Glomerular visceral epithelial cell (primary cell): ENCODE data around the gene CHDH.

ENCODE experiments used
- DNase-seq: peaks from one replicate; pipeline ENCODE4 v3.0.0-alpha.2; 2016; ENCODE audit errors: extremely low spot score

Gene CHDH

DNA sequence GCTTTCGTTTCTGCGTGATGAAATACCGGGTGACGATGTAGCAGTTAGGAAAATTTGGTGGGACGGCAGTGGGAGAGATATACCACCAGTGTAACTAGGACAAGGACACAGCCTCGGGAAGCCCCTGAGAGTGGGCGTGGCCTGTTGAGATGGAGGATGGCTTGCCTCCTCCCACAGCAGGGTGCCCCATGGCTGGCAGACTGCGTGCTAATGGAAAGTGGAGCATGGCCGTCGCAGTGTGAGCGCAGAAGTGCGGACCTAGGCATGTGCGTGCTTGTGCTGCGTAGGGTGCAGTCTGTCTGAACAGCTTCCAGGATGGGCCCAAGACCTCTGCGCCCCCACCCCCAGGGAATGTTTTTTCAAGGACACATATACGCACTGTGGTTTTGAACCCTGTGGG, 56.8 kb downstream of the CHDH start:
- DNase-seq: no peak

DNA sequence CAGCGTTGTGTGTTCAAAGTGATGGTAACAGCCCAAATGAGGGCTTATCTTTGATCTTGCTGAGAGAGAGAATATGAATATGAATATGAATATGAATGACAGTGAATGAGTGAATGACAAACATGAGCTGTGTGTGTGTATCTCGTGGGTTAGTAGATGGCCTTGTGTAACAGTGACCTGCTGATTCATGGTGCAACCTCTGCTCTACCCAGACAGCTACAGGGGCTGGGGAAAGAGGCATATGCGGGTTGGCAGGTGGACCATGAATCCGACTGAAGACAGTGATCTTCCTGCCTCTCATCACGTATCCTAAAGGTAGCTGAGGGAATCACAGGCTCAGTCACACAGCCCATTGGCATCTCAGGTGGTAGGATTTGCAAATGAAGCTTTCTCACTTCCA, 58.2 kb downstream of the CHDH start:
- no peak for DNase-seq

DNA sequence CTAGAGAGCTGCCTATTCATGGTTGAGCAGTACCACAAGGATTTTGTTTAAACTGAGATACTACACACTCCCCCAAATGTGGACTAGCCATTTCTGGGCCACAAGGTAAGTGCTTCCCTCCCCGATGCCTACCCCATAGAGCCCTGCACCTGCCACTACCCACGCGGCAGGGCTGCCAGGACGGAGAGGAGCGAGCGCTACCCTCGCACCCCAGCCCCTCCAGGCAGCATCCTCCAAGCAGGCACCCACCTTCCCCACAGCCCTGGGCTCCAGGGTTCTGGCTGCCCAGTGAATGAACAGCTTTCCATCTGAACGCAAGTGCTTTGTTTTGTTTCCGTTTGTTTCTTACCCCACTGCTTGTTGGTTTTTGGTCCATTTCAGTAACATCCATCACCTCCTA, 59.2 kb downstream of the CHDH start:
- no peak for DNase-seq

DNA sequence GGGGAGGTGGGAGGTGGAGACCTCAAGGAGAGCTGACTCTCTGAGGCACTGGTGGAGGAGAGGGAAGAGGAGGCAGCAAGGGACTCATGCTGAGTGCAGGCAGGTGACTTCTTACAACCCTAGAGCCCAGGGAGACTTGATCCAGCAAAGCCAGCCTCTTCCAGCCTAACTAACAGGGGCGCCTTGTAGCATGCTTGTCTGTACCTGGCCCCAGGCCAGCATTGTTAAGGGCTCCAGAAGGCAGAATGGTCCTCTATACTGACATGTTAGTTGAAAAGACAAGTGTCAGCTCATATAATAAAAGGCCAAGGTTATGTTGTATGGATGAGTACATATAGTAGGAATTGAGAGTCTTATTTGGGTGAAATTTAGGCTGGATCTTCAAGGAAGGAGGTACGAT, 65.4 kb downstream of the CHDH start:
- no peak for DNase-seq

DNA sequence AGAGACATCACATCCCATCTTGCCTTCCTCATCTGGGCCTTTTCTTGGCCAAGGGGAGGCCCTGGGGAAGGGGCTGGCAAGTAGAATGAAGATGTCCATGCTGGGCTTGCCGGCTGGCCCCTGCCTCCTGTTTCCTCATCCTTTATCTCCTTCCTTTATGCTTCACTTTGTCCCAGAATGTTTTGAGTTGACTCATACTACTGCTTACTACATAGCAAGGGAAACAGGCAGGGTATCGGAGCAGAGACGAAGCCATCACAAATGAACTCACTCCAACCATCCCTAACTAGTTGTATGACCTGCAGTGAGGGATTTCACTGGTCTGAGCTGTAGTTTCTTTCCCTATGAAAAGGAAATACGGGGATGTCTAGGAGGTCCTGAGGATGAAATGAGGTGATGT, 66.0 kb downstream of the CHDH start:
- no peak for DNase-seq

DNA sequence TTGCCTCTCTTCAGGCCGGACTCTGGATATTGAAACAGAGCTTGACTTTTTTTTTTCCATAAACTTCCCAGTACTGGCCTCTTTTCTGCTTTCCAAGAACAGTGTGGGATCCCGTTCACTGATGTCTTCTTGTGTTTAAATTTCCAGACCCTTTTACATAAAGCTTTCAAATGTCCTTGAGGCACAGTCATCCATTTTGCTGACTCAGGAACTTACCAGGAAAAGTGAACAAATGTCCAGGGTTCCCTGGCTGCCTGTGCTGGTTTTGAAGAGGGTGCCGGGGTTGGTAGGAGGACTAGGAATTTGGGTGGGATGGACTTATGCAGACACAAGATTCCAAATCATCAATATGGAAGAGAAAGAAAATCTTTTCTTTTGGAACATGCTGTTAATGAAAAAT, 68.1 kb downstream of the CHDH start:
- DNase-seq: no peak

DNA sequence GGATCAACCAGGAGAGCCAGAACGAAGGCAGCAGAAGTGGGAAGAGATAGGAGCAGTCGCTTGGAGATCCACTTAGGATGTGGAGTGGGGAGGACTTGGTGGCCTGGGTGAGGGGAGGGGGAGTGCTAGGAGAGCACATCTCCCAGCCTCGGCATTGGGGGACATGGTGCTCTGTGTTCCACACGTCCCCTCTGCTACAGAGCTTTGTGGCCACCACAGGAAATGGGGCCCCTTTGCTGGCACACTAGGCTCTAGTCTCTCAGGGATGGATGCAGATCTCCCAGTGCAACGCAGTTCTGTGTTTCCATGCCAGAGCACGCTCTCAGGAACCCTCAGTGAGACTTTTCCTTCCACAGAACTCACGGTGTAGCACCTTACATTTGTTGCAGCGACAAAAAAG, 68.8 kb downstream of the CHDH start:
- no peak for DNase-seq

DNA sequence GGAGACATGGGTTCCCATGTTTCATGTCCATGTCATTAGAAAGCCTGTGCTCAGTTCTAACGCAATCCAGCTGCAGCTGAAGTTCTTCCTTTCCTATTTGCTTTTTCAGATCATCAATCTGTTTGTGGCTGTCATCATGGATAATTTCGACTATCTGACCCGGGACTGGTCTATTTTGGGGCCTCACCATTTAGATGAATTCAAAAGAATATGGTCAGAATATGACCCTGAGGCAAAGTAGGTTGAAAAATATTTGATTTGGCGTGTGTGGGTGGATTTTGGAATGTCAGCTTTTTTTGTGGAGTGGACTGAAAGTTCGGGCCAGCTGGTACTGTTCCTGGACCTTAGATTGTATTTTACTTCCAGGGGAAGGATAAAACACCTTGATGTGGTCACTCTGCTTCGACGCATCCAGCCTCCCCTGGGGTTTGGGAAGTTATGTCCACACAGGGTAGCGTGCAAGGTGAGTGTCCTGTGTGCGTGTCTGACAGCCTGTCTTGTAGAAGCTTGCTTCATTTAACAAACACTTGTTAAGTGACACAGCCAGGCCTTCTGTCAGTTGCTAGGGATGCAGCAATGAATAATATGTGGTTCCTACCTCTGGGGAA, 69.6 kb downstream of the CHDH start:
- no peak for DNase-seq

DNA sequence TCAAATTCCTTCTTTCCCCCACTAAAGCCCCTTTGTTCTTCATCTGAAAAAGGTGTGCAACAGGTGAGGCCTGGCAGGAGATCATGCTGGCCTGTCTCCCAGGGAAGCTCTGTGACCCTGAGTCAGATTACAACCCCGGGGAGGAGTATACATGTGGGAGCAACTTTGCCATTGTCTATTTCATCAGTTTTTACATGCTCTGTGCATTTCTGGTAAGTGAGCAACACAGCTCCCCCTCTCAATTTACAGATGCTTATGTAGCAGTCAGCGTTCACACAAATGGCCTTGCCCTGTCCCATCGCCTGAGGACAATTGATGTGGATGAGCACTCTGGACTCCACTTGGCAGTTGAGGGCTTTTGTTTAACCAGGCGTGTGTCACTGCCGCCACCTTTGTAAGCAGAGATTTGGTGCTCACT, 70.4 kb downstream of the CHDH start:
- DNase-seq: no peak

DNA sequence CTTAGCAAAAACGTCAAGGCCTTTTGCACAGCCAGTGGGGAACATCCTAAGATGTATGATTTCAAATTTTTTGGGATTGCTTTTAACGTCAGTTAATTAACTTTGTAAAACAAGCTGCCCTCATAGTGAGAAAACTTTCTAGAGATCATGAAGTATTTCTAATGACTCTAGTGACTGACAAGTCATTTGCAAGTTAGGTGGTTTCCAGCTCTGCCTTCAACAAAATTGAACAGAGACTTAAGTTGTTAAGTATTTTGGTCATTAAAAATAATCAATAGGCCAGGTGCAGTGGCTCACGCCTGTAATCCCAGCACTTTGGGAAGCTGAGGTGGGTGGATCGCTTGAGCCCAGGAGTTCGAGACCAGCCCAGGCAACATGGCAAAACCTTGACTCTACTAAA, 71.2 kb downstream of the CHDH start:
- no peak for DNase-seq

DNA sequence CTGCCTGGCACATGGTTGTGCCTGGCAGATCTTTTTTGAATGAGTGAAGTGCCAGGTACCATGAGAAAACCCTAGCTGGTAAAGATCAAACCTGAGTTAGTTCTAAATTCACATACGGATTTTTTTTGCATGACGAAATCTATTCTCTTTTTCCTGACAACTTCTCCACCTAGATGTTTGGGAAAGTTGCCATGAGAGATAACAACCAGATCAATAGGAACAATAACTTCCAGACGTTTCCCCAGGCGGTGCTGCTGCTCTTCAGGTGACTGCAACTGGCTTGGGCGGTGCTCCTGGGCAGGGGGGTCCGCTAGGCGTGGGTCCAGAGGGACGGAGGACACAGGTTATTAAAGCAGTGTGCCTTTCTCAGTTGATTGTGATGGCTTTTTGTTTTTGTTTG, 71.8 kb downstream of the CHDH start:
- no peak for DNase-seq

DNA sequence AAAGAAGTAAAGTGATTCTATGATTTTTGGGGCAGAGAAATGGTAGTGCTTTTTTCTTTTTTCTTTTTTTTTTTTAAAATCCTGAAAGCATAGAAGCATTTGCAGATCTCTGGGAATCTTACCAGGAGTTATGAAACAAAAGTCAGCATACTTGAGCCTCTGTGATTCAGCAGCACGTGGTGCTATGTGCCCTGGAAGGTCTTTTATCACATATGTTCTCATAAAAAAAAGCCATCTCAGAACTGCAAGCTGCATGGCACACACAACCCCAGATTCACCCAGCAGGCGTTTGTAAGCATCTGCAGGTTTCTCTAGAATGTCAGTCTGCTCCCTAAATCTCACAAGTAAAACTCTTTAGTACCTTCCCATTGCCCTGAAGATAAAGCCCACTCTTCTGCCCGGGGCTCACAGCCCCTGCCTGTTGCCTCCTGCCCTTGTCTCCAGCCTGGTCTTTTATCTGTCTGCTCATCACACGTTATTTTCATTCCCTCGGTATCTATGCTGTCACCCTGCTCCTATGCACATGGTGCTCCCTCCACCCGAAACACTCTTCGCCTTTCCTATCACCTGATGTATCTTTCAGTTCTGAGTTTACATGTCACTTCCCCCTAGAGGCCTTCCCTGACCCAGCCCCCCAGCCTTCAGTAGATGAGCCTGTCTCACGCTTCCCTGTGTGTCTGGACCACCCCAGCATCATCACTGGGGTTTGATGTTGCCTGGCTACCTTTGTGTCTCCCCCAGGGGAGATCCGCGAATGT, 72.4 kb downstream of the CHDH start:
- DNase-seq: no peak

DNA sequence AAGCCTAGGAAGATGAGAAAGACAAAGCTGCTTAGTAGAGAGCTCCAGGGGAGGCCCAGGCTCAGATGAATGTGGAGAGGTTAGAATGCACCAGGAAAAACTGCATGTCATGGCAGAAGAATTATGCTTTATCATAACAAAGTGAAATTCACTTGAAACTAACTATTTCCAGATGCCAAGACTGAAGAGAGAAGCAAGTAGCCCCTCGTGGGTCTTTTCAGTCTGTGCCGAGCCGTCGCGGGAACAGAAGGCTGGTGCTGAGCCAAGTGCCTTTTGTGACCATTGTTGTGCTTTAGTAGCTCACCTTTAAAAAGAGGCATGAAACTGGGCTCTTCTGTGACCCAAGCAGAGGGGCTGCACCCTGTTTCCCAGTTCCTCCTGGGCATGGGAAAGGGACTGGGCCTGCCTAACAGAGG, 73.2 kb downstream of the CHDH start:
- DNase-seq: no peak

DNA sequence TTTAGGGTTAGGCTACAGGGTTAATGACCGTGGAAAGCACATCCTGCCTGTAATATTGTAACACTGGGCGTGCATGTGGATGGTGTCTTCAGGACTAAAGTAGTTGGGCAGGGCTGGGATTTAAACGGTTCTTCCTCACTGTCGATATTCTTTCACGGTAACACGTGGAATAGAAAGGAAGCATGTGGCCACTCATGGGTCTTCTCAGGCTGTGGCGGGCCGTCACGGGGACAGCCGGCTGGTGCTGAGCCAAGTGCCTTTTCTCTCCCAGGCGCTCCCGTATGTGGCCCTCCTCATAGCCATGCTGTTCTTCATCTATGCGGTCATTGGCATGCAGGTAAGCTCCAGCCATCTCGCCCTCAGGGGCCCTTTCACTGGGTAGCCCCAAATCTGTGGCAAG, 73.7 kb downstream of the CHDH start:
- no peak for DNase-seq

DNA sequence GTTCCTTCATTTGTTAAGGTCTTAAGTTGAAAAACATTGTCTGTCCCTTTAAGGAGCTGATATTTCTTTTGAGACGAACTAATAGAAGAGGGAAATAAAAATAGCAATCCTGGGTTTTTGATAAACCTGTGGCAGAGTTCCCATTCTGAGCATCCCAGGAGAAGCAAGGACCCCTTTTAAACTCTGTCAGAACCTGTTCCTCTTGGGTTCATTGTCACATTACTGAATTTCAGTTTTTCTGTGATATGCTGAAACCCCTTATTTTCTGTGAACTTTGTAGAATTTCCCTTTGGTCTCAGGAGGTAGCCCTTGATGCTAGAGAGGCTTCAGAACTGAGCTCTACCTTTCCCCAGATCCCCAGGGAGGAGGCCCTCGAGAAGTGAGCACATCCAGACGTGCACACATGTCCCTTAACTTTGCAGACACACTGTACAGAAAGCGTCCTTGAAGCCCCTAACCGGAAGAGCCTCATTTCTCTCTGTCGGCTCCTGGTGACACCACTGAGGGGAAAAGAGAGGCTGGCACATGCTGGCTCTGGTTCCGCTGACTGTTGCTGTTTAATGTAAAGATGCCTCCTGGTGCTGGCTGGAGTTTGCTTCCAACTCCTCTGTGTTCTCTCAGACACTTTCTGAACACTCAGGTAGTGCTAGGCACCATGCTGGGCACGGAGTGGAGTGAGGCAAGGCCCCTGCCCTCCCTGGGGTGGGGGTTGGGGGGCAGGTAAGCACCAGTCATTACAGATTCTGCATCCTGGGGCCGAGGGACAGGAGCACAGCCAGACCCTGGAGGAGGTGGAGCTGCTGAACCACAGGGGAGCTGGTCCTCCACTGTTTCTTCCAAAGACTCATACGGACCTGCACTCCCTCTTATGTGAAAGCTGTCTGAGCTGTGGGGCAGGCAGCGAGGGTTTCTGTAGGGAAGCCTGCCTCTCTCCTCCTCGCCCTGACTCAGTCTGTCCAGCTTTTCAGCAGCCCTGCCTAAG, 77.5 kb downstream of the CHDH start:
- DNase-seq: no peak

DNA sequence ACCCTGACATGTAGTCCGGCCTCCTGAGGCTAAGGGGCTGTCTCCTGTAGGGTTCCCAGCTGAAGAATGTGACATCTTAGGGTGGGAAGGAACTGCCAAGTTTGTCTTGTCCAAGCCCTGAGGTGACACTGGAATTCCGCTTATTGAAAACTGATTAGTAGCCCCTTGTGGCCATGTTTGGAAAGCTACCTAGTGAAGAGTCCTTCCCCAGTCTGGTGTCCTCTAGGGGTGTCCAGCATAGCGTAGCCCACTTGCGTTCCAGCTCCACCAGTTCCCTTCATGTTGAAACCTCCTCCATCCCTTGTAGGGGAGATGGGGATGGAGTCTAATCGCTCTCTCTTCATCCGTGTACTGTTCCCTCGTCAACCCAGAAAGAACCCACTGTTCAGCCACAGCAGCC, 79.5 kb downstream of the CHDH start:
- DNase-seq: no peak

DNA sequence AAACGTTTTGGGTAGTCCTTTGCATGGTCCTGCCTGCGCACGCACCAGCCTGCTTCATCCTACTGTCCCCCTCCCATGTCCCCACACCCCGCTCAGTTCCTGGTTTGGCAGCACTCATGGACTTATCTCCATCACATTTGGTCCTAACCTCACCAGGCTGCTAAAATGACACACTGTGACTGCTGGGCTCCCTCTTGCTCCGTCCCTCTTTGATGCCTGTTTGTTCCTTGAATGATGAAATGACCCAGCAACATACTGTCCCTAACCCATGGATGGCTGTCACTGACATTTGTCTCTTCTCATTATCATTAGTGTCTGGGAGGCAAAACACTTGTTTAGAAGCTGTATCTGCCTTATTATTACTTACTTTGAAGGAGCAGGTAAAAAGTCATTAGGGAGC, 80.5 kb downstream of the CHDH start:
- no peak for DNase-seq

DNA sequence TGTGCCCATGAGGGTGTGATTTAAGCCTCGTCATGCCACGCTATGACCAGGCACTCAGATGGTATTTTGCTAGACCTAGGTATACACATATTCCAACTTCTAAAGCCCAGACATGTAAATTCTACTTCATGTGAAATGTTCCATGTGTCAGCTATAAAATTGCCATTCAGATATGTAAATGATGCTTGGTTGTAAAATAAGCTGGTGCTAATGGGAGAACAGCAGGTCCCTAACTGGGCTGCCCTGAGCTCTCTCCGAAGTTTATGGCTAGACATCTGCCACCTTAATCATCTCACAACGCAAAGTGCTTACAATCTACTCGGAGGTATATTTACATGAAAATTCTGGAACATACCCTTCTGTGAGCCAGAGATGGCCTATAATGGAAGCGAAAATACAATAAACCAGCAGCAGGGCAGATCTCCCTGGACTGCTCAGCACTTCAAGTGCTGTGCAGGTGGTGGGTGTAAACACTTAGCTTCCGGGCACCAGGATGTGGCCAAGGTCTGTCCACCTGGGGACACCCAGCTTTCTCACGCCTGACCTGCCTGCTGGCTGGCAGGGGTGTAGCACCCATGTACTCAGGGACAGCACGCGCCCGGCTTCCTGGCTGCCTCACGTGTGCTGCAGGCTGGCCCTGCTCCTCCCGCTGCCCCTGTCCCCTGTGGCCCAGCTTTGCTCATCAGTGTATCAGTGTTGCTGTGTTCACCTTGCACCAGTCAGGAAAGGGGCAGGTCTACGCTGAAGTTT, 82.0 kb downstream of the CHDH start:
- no peak for DNase-seq

DNA sequence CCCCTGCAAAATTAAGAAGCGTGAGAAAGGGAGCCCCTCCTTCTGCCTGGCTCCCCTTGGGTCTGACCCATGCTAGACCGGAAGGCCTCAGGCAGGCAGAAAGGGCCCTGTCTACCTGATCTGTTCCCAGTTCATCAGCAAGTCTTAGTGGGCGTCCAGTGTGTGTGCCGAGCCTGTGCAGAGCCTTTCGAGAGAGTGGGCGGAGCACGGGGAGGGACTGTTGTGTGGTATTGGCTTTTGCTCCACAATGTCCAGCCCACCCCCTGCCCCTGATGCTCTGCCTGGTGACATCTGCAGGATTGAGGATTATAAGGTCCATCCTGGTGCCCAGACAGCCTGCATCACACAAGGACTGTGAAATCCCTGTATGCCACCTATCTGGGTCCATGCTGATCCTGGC, 82.9 kb downstream of the CHDH start:
- DNase-seq: no peak
